22Rv1 (cell line): ENCODE measurements around the gene SLC4A9.

Source experiments
- H3K27ac ChIP-seq: fragments of 450-650 bp; 2 replicates; pipeline ENCODE4 v1.5.1; 2017
- CTCF ChIP-seq: fragments of 450-650 bp; IDR thresholded peaks from 2 replicates; pipeline ENCODE4 v1.5.1; 2017; ENCODE audit warnings: mild to moderate bottlenecking
- ZFX ChIP-seq: fragments of 450-650 bp; IDR thresholded peaks from 2 replicates; pipeline ENCODE4 v1.6.1; 2017; ENCODE audit warnings: antibody characterized with exemption, borderline replicate concordance

SLC4A9 gene

GRCh38 chr5:140325486-140325885 is 34.5 kb upstream of the SLC4A9 start:
- no peak overlapping the region for H3K27ac ChIP-seq
- no peak for TF ChIP-seq CTCF

- no peak overlapping the region for H3K27ac ChIP-seq
- TF ChIP-seq ZFX (no peak), CTCF (no peak)
These were observed 32.4 kb upstream of the SLC4A9 start for GRCh38 chr5:140327589-140327988.

GRCh38 chr5:140328036-140328764 is 31.8 kb upstream of the SLC4A9 start:
- no peak overlapping the region for H3K27ac ChIP-seq
- TF ChIP-seq CTCF (no peak), ZFX (no peak)

GRCh38 chr5:140329739-140330481 is 30.1 kb upstream of the SLC4A9 start:
- no peak for TF ChIP-seq ZFX
- TF ChIP-seq CTCF: no peak
- no peak overlapping the region for H3K27ac ChIP-seq

GRCh38 chr5:140331638-140332037 is 28.4 kb upstream of the SLC4A9 start:
- TF ChIP-seq CTCF (no peak), ZFX (no peak)

GRCh38 chr5:140336388-140336787 is 23.6 kb upstream of the SLC4A9 start:
- no peak overlapping the region for H3K27ac ChIP-seq
- TF ChIP-seq ZFX (no peak), CTCF (no peak)

More at GRCh38 chr5:140331638-140332037, 28.4 kb upstream of the SLC4A9 start:
- H3K27ac ChIP-seq: no peak overlapping the region

- TF ChIP-seq ZFX (no peak), CTCF (no peak)
- H3K27ac ChIP-seq: no peak overlapping the region
These were observed 22.1 kb upstream of the SLC4A9 start for GRCh38 chr5:140337880-140338279.
